H1 (cell line): ENCODE data around the gene MOB3B. TPM values are rescaled to one million over a fixed set of nuclear protein-coding genes. Genes with fewer than 3 reads are reported as not detected.

Experiments used
- CTCF ChIA-PET: fragments of 300-600 bp; sonication (Branson Sonifier 250); formaldehyde crosslinking; loops from one replicate; lab custom pipeline; 2021; ENCODE audit not compliant: partially characterized antibody; lab: Charles Lee
- POLR2A ChIA-PET: fragments of 300-600 bp; sonication (Branson Sonifier 250); formaldehyde crosslinking; loops from one replicate; lab custom pipeline; 2021; ENCODE audit warnings: inconsistent platforms; ENCODE audit not compliant: partially characterized antibody; lab: Charles Lee
- DNase-seq, 2 experiments: peaks; one replicate each; pipeline versions ENCODE4 v3.0.0 to v3.0.0-alpha.2; 2010 to 2022; ENCODE audit warnings: low spot score in 2 of 2, low read depth in 1 of 2, mixed read lengths in 1 of 2
- FAIRE-seq: peaks from 2 replicates; lab custom pipeline; 2011; peaks lifted over from hg19 to GRCh38; lab: Jason Lieb, UNC
- H2AFZ ChIP-seq: 2 replicates; pipeline ENCODE4 v1.8.1; 2012; ENCODE audit warnings: low read length, inconsistent platforms
- H2AK5ac ChIP-seq: 2 replicates; pipeline ENCODE4 v1.6.1; 2013; ENCODE audit warnings: low read depth, low read length
- H2BK120ac ChIP-seq: replicated peaks from 2 replicates; pipeline ENCODE3; 2013; ENCODE audit warnings: low read depth, low read length, inconsistent platforms
- H2BK12ac ChIP-seq: 2 replicates; pipeline ENCODE4 v1.6.1; 2013; ENCODE audit warnings: low read depth, low read length
- H2BK15ac ChIP-seq: 2 replicates; pipeline ENCODE4 v1.6.1; 2013; ENCODE audit warnings: low read length
- H2BK20ac ChIP-seq: 2 replicates; pipeline ENCODE4 v1.6.1; 2013; ENCODE audit warnings: low read length
- H2BK5ac ChIP-seq: 2 replicates; pipeline ENCODE4 v1.6.1; 2013; ENCODE audit warnings: low read depth, low read length
- H3K14ac ChIP-seq: 2 replicates; pipeline ENCODE4 v1.6.1; 2013; ENCODE audit warnings: inconsistent platforms; ENCODE audit not compliant: insufficient read length
- H3K18ac ChIP-seq: 2 replicates; pipeline ENCODE4 v1.6.1; 2013; ENCODE audit warnings: low read length; ENCODE audit errors: extremely low read depth
- H3K23ac ChIP-seq: 2 replicates; pipeline ENCODE4 v1.6.1; 2013; ENCODE audit warnings: inconsistent platforms; ENCODE audit not compliant: insufficient read length
- H3K23me2 ChIP-seq: 2 replicates; pipeline ENCODE4 v1.6.1; 2013; ENCODE audit warnings: low read depth, low read length
- H3K27ac ChIP-seq: 2 replicates; pipeline ENCODE4 v1.6.1; 2011; ENCODE audit warnings: low read depth, low read length, inconsistent platforms
- H3K27me3 ChIP-seq, 4 experiments: replicated peaks in 1 of 4; 1 replicate in 1 of 4; 2 replicates in 3 of 4; pipeline versions ENCODE4 v1.6.1 to v1.8.1; 2011 to 2013; ENCODE audit warnings: low read length in 3 of 4, mild to moderate bottlenecking in 3 of 4, inconsistent platforms in 2 of 4, mixed read lengths in 2 of 4, moderate library complexity in 1 of 4; ENCODE audit not compliant: control insufficient read depth in 3 of 4, insufficient read depth in 3 of 4; ENCODE audit errors: extremely low read depth in 1 of 4
- H3K36me3 ChIP-seq, 4 experiments: 2 replicates each; pipeline versions ENCODE4 v1.6.1 to v1.8.1; 2011 to 2013; ENCODE audit warnings: mild to moderate bottlenecking in 4 of 4, low read length in 3 of 4, moderate library complexity in 2 of 4, control low read depth in 1 of 4, inconsistent platforms in 1 of 4; ENCODE audit not compliant: insufficient read depth in 4 of 4, control insufficient read depth in 2 of 4
- H3K4ac ChIP-seq: replicated peaks from 2 replicates; pipeline ENCODE3; 2013; ENCODE audit warnings: low read length, low read depth, mixed read lengths, inconsistent platforms; ENCODE audit not compliant: insufficient read length
- H3K4me1 ChIP-seq, 4 experiments: replicated peaks in 1 of 4; 1 replicate in 1 of 4; 2 replicates in 3 of 4; pipeline versions ENCODE4 v1.6.1 to v1.8.1; 2011 to 2013; ENCODE audit warnings: low read length in 3 of 4, inconsistent platforms in 2 of 4, mixed read lengths in 1 of 4; ENCODE audit not compliant: insufficient read depth in 4 of 4, control insufficient read depth in 3 of 4
- H3K4me2 ChIP-seq, 2 experiments: 2 replicates each; pipeline versions ENCODE4 v1.6.1 to v1.8.1; 2011 to 2013; ENCODE audit warnings: low read depth in 2 of 2, low read length in 2 of 2, control low read depth in 1 of 2, inconsistent platforms in 1 of 2, mild to moderate bottlenecking in 1 of 2; ENCODE audit not compliant: insufficient read depth in 1 of 2
- H3K4me3 ChIP-seq, 4 experiments: fragments of 200-600, 300-600 bp in 1 of 4; sonication (generic), shearing (Covaris generic), sonication (Bioruptor Twin) in 1 of 4; 2 replicates each; pipeline versions ENCODE4 v1.5.1 to v1.8.1; 2011 to 2016; ENCODE audit warnings: low read length in 4 of 4, low read depth in 3 of 4, control low read depth in 2 of 4, inconsistent platforms in 2 of 4, mild to moderate bottlenecking in 2 of 4, mixed read lengths in 1 of 4, moderate library complexity in 1 of 4; ENCODE audit not compliant: insufficient read depth in 2 of 4; ENCODE audit errors: extremely low read depth in 1 of 4
- H3K56ac ChIP-seq: replicated peaks from 2 replicates; pipeline ENCODE3; 2013; ENCODE audit warnings: low read depth, mild to moderate bottlenecking, mixed read lengths, low read length, inconsistent platforms; ENCODE audit not compliant: insufficient read length
- H3K79me1 ChIP-seq: 2 replicates; pipeline ENCODE4 v1.6.1; 2013; ENCODE audit warnings: low read depth, low read length, control low read depth
- H3K79me2 ChIP-seq, 2 experiments: 2 replicates each; pipeline versions ENCODE4 v1.6.1 to v1.8.1; 2012 to 2013; ENCODE audit warnings: low read length in 2 of 2, mild to moderate bottlenecking in 2 of 2, inconsistent platforms in 1 of 2; ENCODE audit not compliant: insufficient read depth in 2 of 2, control insufficient read depth in 1 of 2
- H3K9ac ChIP-seq, 4 experiments: replicated peaks in 1 of 4; 1 replicate in 1 of 4; 2 replicates in 3 of 4; pipeline versions ENCODE4 v1.6.1 to v1.8.1; 2011 to 2013; ENCODE audit warnings: low read depth in 3 of 4, low read length in 3 of 4, control low read depth in 2 of 4, mild to moderate bottlenecking in 2 of 4, moderate library complexity in 2 of 4, inconsistent platforms in 1 of 4; ENCODE audit errors: extremely low read depth in 1 of 4
- H3K9me3 ChIP-seq, 2 experiments: 2 replicates each; pipeline versions ENCODE4 v1.6.1 to v1.8.1; 2012 to 2013; ENCODE audit warnings: mild to moderate bottlenecking in 2 of 2, moderate library complexity in 2 of 2, control low read depth in 1 of 2, inconsistent platforms in 1 of 2, low read depth in 1 of 2, low read length in 1 of 2, mixed read lengths in 1 of 2; ENCODE audit not compliant: insufficient read depth in 2 of 2
- H4K20me1 ChIP-seq, 2 experiments: replicated peaks in 1 of 2; 2 replicates each; pipeline versions ENCODE3 to v1.8.1; 2011 to 2013; ENCODE audit warnings: inconsistent platforms in 2 of 2, low read length in 2 of 2, mild to moderate bottlenecking in 1 of 2; ENCODE audit not compliant: insufficient read depth in 2 of 2, control insufficient read depth in 1 of 2
- H4K5ac ChIP-seq: 2 replicates; pipeline ENCODE4 v1.6.1; 2013; ENCODE audit warnings: low read length, low read depth, mixed read lengths, inconsistent platforms; ENCODE audit not compliant: insufficient read length
- H4K8ac ChIP-seq: 2 replicates; pipeline ENCODE4 v1.8.0; 2013; ENCODE audit warnings: mild to moderate bottlenecking, moderate library complexity, low read length, inconsistent platforms; ENCODE audit not compliant: insufficient read depth; ENCODE audit errors: extremely low read depth
- H4K91ac ChIP-seq: replicated peaks from 2 replicates; pipeline ENCODE3; 2013; ENCODE audit warnings: low read length, mixed read lengths, inconsistent platforms; ENCODE audit not compliant: insufficient read length
- CBX5 ChIP-seq: fragments of 300-800, 300-1000 bp; sonication (generic); IDR thresholded peaks from 2 replicates; pipeline ENCODE4 v1.7.1; 2016; ENCODE audit warnings: antibody characterized with exemption, low read length, low read depth
- POLR2A ChIP-seq, 2 experiments: IDR thresholded peaks; 1 replicate in 1 of 2; 2 replicates in 1 of 2; pipeline ENCODE4 v1.6.1; 2011; ENCODE audit warnings: low read depth in 2 of 2, low read length in 2 of 2, mild to moderate bottlenecking in 2 of 2; ENCODE audit errors: control extremely low read depth in 1 of 2
- WGBS, 2 experiments: shearing (Covaris generic) in 1 of 2; methylation state at CpG; one replicate each; pipeline versions ENCODE4 v1.1.6 to v1.1.7; 2013 to 2015; ENCODE audit warnings: low lambda C conversion rate in 2 of 2, mixed read lengths in 2 of 2, inconsistent platforms in 1 of 2, low coverage in 1 of 2, missing lambda C conversion rate in 1 of 2; ENCODE audit not compliant: insufficient replicate concordance in 2 of 2, insufficient coverage in 1 of 2, insufficient read length in 1 of 2; ENCODE audit errors: extremely low coverage in 1 of 2, missing lambda C conversion rate in 1 of 2; 5-methylcytosine and 5-hydroxymethylcytosine counted together
- polyA plus RNA-seq, 7 experiments: library from polyadenylated mRNA; depleted of rRNA in 3 of 7; stranded (reverse) in 5 of 7; unstranded in 2 of 7; fragments of >200 nt in 5 of 7; fragments of 200-250 nt in 2 of 7; gene quantifications; 1 replicate in 5 of 7; 2 replicates in 1 of 7; 4 replicates in 1 of 7; pipeline versions ENCODE4 v1.2.1 to v1.2.3, GENCODE V29; 2011 to 2013; ENCODE audit warnings: missing spikeins in 2 of 7, mixed read lengths in 2 of 7
- total RNA-seq: library from RNA; stranded (reverse); fragmentation: NEBNext Ultra II Directional; extraction: Animal tissue kit (Norgen Biotek cat#: 25700); gene quantifications from 2 replicates; pipeline ENCODE4 v1.2.1, GENCODE V29; 2021

MOB3B gene
- total and polyA plus RNA-seq, 2 of the 8 experiments (the other 6 are each of a cell fraction or from before 2014, with no cell fraction given): 12.7 to 16.1 TPM

DNA sequence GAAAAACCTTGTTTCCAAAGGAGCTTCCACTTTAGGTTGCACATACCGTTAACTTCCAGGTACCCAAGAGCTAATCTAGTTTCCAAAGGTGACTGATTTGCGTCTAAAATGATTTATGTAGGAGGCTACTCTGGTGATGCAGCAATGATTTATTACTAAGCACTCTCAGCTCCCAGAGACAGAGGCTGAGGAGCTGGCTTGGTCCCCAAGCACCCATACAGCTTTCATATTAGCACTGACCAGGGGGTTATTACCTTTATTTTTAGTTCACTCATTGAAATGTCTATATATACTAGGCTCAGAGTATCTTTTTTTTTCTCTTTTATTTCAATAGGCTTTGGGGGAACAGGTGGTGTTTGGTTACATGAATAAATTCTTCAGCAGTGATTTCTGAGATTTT is 141.5 kb downstream of the MOB3B start:
- H3K27ac ChIP-seq: no peak overlapping the region
- no peak overlapping the region for H2BK5ac ChIP-seq
- H3K27me3 ChIP-seq: no peaks in the 10 kb centered on the region
- DNase-seq (peak in 1 of 2 experiments; percentile 10), FAIRE-seq (no peak)
- 94% methylated on average over 2 of the region's 2 CpGs; no CpG with 5 or more reads in 1 of the 2 experiments for whole genome bisulfite sequencing, 2 experiments
- H3K36me3 ChIP-seq: no peaks in the 10 kb centered on the region
- no peak overlapping the region for H4K5ac ChIP-seq
- no peak overlapping the region for H2BK20ac ChIP-seq
- H4K20me1 ChIP-seq: no peaks in the 10 kb centered on the region
- no peak overlapping the region for H2BK15ac ChIP-seq
- ChIA-PET POLR2A (interaction anchor here (1.1 kb wide), 1 partner anchor 19 kb away, joined by 3 read pairs; no protein-coding TSS in a partner anchor), CTCF (interaction anchor here (0.8 to 1.7 kb wide), 4 partner anchors 10 to 50 kb away, joined by 3 to 5 read pairs (median 4); no protein-coding TSS in a partner anchor)
- no peaks in the 10 kb centered on the region; the same call in 1 of the 2 replicates for H3K23me2 ChIP-seq
- H3K4ac ChIP-seq: no peak overlapping the region
- no peak overlapping the region for H3K23ac ChIP-seq
- no peak overlapping the region for H2AFZ ChIP-seq
- TF ChIP-seq POLR2A (IDR thresholded peaks at IDR 0.05; ENCODE audit: control extremely low read depth in 1 of 2, low read depth in 2 of 2, low read length in 2 of 2) (no peak), CBX5 (no peak)
- no peak overlapping the region for H2BK120ac ChIP-seq
- H3K9me3 ChIP-seq: no peaks in the 10 kb centered on the region
- peaks cover 2 to 9% (median 4%) of the 10 kb centered on the region in 4 experiments; a peak in 4 of 7 replicates for H3K4me1 ChIP-seq
- no peak overlapping the region for H4K8ac ChIP-seq
- no peak overlapping the region for H3K18ac ChIP-seq
- H3K79me1 ChIP-seq: no peaks in the 10 kb centered on the region
- no peak overlapping the region for H3K4me3 ChIP-seq
- no peak overlapping the region for H4K91ac ChIP-seq
- no peak overlapping the region for H3K9ac ChIP-seq
- no peak overlapping the region for H2AK5ac ChIP-seq
- no peak overlapping the region for H3K14ac ChIP-seq
- no peak overlapping the region for H2BK12ac ChIP-seq
- no peak overlapping the region for H3K4me2 ChIP-seq
- no peaks in the 10 kb centered on the region; a peak in 1 of 4 replicates for H3K79me2 ChIP-seq
- H3K56ac ChIP-seq: no peak overlapping the region
